ELR (cell line): ENCODE measurements around the gene MNT.

ENCODE experiments used
- DNase-seq: peaks from one replicate; pipeline ENCODE4 v3.0.0-alpha.2; 2015; ENCODE audit warnings: low read depth

The MNT gene

DNA sequence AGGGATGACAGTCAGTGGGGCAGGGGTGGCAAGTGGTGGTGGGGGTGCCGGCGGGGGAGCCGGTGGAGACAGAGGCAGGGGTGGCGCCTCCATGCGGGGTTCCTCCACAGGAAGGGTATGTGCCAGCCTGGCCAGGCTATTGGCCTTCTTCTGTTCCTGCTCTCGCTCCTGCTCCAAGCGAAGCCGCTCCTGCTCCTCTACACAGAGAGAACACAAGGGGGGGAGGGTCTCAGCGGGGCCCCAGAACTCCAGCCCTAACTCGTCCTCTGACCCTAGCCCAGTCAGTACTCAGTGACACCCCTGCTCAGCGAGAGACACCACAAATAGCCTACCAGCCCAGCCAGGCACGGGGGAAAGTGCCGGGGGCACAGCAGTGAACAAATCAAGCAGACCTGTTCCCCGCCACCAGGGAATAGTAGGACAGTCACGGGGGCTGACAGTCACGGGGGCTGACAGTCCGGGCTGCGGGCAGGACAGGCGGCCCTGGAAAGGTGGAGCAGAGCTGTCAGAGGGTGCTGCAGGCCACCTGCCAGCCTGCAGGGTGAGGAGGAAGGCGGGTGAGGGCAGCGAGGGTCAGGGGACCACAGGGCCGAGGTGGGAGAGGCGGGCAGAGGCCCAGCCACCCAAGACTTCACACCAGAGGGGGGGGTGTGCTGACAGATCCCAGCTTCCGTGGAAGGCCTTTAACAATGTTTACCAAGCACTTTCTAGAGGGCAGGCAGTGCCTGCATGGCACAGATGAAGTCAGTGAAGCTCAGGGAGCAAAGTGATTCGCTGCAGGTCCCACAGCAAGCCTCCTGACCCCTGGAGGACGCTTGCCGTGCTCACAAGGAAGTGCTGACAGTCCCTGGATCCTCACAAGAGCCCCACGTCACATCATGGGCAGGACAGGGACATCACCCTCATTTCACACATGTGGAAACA is 5.3 kb downstream of the MNT start:
- DNase-seq, result peak; percentile 66

GRCh38 chr17:2394775-2395201 is 6.1 kb downstream of the MNT start:
- DNase-seq, result no peak

DNA sequence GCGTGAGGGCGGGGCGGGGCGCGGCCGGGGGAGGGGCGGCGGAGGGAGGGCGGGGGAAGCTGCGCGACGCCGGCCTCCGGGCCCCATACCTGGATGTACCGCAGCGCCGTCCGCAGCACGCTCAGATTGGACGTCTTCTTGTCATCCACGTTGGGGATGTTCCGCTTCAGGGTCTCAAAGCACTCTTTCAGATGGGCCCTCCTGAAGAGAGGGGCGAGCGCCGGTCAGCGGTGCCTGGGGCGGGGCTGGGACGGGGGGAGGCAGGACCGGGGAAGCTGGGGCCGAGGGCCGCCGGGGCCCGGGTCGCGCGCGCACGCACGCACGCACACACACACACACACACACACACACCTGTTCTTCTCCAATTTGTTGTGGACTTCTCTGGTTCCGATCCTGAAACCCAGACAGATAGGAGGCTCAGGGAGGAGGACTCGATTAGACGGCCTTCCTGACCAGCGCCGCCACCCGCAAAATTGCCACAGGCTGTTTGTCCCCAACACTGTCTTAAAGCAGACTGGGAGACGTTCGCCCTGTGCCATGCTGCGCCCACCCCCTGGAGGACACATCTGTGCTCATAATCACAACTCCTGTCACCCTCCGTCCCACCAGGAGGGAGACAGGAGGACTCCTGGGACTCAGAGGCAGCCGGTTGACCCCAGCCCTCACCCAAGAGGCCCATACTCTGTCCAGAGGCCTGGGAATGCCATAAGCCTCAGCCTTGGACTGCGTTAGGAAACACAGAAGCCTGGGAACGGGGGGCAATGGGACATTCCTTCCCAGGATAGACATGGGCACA is 6.7 kb downstream of the MNT start:
- DNase-seq, result no peak

GRCh38 chr17:2393174-2393953 is 7.5 kb downstream of the MNT start:
- peak; percentile 93 for DNase-seq

- peak; percentile 95 for DNase-seq
Observed at GRCh38 chr17:2392252-2393173, 8.3 kb downstream of the MNT start.

DNA sequence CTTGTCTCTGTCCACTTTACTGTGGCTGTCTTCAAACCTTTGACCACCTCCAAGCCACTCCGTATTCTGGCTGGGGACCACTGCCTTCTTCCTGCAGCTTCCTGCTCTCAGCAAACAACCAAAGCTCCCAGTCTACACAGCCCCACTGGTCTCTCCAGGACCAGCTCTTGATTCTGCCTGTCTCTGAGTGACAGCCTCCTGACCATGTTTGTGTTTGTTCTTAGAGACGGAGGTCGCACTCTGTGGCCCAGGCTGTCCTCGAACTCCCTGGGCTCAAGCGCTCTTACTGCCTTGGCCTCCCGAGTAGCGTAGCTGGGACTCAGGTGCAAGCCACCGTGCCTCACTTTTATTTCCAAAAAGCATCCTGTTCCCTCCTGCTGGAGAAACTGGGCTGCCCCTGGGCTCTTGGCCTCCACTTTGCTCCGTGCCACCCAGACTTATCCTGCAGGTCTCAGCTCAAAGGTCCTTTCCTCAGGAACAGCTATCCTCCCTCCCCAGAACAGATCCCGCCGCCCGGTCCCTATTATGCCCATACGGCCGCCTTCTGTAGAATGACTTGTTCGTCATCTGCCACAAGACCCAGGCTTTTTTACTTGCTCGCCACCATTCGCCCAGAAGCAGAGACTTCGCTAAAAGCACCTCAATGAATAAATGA is 9.1 kb downstream of the MNT start:
- DNase-seq, result no peak

- DNase-seq, result no peak
Observed at GRCh38 chr17:2390199-2390836, 10.5 kb downstream of the MNT start.

DNA sequence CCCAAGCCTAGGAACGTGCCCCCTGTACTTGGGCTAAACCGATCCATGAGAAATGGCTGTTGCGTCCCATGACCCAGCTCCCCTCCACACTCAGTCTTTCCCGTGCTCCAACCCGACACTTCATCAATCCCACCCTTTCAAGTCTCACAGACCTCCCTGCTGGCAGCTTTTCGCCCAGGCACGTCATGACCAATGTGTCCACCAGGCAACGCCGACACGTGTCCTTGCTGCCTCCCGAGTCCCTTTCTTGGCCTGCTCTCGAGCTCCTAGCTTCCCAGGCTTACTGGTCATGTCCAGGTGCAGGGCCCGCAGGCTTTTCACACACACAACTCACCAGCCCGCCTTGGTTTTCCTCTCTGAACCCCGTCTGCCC is 12.2 kb downstream of the MNT start:
- DNase-seq, result peak; percentile 38

DNA sequence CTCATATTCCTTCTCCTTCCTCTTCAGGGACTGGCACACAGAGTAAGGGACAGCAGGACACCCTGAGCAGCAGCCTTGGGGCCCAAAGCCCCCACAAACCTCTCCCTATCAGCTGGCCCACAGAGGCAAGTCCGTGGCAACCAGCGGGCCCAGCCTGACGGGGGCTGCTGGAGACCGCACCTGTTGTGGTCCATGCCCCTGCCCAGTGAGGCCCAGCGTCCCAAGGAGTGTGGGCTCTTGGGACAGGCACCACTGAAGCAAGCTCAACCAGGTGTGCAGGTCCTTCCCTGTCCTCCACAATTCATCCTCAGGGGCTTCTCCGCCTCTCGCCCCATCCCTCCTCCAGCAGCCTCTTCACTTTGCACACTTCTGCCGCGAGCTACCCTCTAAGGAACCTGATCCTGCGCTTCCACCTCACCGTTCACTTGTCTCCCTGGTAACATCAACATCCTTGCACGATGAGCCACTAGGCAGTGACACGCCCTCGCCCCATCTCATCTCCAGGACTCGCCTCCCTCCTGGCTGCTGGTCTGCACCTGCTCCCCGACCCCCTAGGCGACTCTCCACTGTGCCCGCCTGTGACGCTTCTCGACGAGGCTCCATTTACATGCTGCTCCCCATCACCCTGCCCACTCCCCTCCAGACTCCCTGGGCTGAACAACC is 12.7 kb downstream of the MNT start:
- DNase-seq, result no peak

DNA sequence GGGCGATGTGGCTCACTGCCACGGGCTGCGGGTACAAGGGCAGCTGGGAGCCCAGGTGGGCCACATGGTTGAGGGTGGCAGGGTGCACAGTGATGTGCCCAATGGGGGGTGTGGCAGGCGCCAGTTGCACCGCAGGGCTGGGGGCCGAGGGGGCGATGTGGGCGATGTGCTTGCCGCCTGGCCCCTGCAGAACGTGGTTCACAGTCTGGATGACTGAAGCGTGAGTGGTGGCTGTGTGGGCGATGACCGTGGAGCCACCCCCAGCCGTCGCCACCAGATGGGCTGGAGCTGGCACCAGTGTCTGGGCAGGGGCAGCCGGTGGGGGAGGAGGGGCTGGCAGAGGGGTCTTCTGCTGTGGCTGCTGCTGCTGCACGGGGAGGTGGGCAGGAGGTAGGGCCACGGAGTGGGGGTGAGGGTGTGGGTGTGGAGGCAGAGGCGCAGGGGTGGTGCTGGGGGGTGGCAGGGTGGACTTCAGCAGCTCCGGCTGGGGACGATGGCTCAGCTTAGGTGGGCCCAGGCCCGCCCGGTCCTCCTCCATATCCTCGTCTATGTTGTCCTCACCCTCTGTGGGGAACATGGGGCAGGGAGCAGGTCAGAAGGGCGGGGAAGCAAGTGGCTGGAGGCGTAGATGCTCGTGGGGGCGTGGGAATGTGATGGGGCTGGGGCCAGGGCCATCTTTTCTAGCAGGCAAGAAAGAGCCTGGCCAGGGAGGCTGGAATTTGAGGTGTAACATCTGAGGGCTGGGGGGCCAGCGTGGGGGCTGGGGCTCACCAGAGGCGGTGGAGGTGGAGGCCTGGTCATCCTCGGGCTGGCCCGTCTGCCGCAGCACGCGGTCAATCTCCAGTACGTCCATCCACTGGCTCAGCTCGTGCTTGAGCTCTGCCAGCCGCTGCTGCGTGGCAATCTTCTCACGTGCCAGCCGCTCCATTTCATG is 13.5 kb downstream of the MNT start:
- no peak for DNase-seq

GRCh38 chr17:2386400-2387085 is 14.3 kb downstream of the MNT start:
- no peak for DNase-seq

DNA sequence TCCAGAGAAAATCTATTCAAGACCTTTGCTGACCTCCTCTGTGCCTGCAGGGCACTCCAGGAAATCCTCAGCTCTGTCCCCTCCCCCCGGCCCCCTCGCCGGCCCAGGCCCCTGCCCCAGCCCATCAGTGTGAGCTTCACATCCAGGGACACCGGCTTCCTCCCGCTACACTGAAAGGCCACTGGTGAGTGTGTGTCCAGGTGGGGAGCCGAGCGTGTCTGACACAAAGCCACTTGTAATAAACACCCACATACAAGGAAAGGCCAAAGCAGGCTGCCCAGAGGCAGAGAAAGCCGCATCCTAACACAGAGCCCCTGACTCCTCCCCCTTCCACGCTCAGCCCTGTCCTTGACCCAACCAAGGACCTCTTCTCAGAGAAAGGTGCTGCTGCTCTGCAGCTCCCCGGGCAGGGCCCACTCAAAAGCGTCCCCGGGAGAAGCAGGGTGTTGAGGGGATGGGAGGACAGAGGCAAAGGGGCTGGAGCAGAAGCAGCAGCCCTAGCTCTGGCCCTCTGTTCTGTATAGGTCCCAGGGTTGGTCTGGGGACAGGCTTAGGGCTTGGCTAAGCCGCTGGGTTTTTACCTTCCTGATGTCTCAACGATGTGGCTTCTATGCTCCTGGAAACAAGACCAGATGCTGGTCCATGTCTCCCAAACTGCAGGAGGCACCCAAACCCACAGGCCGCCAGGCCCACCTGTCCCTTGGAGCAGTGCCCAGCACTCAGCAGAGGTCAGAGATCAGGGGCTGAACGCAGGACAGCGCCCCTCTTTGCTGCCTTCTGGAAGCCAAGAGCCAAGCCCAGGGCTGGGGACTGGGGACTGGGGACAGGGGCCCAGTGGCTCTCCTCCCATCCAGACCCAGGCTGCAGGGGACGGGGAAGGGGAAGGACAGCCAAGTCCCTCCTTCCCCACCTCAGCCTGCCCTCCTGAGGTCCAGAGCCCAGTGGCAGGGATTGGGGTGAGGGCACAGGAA is 15.3 kb downstream of the MNT start:
- no peak for DNase-seq

GRCh38 chr17:2384439-2385127 is 16.3 kb downstream of the MNT start:
- DNase-seq, result no peak

- DNase-seq, result no peak
Observed at GRCh38 chr17:2383628-2384167, 17.2 kb downstream of the MNT start.

GRCh38 chr17:2380950-2381649 is 19.8 kb downstream of the MNT start:
- no peak for DNase-seq
